ENCODE measurements around the gene DAB2.
A peak's percentile ranks its signal among the peaks of the same experiment; 100 is the strongest.

The DAB2 gene

GRCh38 chr5:39424736-39425637 lies at the start of gene DAB2:
TSS of gene DAB2 (minus strand) at chr5:39424980. CDS start at chr5:39394320, 30,660 bp downstream.
- peak within 1 kb of the TSS; percentile 96 for H3K27ac Mint-ChIP-seq
- H3K4me3 Mint-ChIP-seq: peak within 1 kb of the TSS; percentile 96
- intact Hi-C loops (cut with micrococcal nuclease): loop anchor here (1.0 to 5.0 kb wide), 5 partner anchors 26 to 122 kb away; no protein-coding TSS in a partner anchor
- H3K9me3 Mint-ChIP-seq: no peaks in the 10 kb centered on the region
- H3K36me3 Mint-ChIP-seq (ENCODE audit: low read depth): peaks cover 45% of the 10 kb centered on the region
- no peaks in the 10 kb centered on the region for H3K27me3 Mint-ChIP-seq
- H3K4me1 Mint-ChIP-seq (ENCODE audit: low read depth): peaks cover 36% of the 10 kb centered on the region

- intact Hi-C loops (cut with micrococcal nuclease): no loop called here
- Mint-ChIP-seq H3K27me3 (no peaks in the 10 kb centered on the region), H3K4me1 (ENCODE audit: low read depth) (peaks cover 60% of the 10 kb centered on the region), H3K9me3 (no peaks in the 10 kb centered on the region), H3K27ac (no peak overlapping the region), H3K4me3 (no peak overlapping the region), H3K36me3 (ENCODE audit: low read depth) (no peaks in the 10 kb centered on the region)
These were observed 48.5 kb upstream of the DAB2 start for GRCh38 chr5:39473156-39473775.

- peaks cover 64% of the 10 kb centered on the region for H3K4me1 Mint-ChIP-seq (ENCODE audit: low read depth)
- H3K9me3 Mint-ChIP-seq: no peaks in the 10 kb centered on the region
- no peak overlapping the region for H3K4me3 Mint-ChIP-seq
- H3K27ac Mint-ChIP-seq: peak overlapping the region; percentile 89
- intact Hi-C loops (cut with micrococcal nuclease): no loop called here
- H3K36me3 Mint-ChIP-seq (ENCODE audit: low read depth): no peaks in the 10 kb centered on the region
- no peaks in the 10 kb centered on the region for H3K27me3 Mint-ChIP-seq
These were observed 47.2 kb upstream of the DAB2 start for GRCh38 chr5:39471836-39472508.

- Mint-ChIP-seq H3K27ac (peak overlapping the region; percentile 89), H3K36me3 (ENCODE audit: low read depth) (no peaks in the 10 kb centered on the region), H3K27me3 (no peaks in the 10 kb centered on the region), H3K9me3 (no peaks in the 10 kb centered on the region), H3K4me1 (ENCODE audit: low read depth) (peaks cover 66% of the 10 kb centered on the region), H3K4me3 (no peak overlapping the region)
- intact Hi-C loops (cut with micrococcal nuclease): no loop called here
These were observed 46.0 kb upstream of the DAB2 start for GRCh38 chr5:39470811-39471210.

GRCh38 chr5:39469777-39470415 lies 45.1 kb upstream of the DAB2 start:
- Mint-ChIP-seq H3K36me3 (ENCODE audit: low read depth) (no peaks in the 10 kb centered on the region), H3K9me3 (no peaks in the 10 kb centered on the region), H3K27me3 (no peaks in the 10 kb centered on the region), H3K4me1 (ENCODE audit: low read depth) (peaks cover 64% of the 10 kb centered on the region), H3K4me3 (no peak overlapping the region), H3K27ac (peak overlapping the region; percentile 89)
- intact Hi-C loops (cut with micrococcal nuclease): loop anchor here (5.0 kb wide), 1 partner anchor 57 kb away; no protein-coding TSS in a partner anchor

GRCh38 chr5:39469176-39469575 lies 44.4 kb upstream of the DAB2 start:
- Mint-ChIP-seq H3K27ac (peak overlapping the region; percentile 89), H3K36me3 (ENCODE audit: low read depth) (no peaks in the 10 kb centered on the region), H3K4me3 (no peak overlapping the region), H3K9me3 (no peaks in the 10 kb centered on the region), H3K4me1 (ENCODE audit: low read depth) (peaks cover 67% of the 10 kb centered on the region), H3K27me3 (no peaks in the 10 kb centered on the region)
- intact Hi-C loops (cut with micrococcal nuclease): loop anchor here (5.0 kb wide), 1 partner anchor 58 kb away; no protein-coding TSS in a partner anchor

GRCh38 chr5:39466846-39467245 lies 42.1 kb upstream of the DAB2 start:
- Mint-ChIP-seq H3K4me1 (ENCODE audit: low read depth) (peaks cover 77% of the 10 kb centered on the region), H3K27ac (peak overlapping the region; percentile 89), H3K4me3 (no peak overlapping the region), H3K9me3 (no peaks in the 10 kb centered on the region), H3K36me3 (ENCODE audit: low read depth) (no peaks in the 10 kb centered on the region), H3K27me3 (no peaks in the 10 kb centered on the region)
- intact Hi-C loops (cut with micrococcal nuclease): loop anchor here (5.0 kb wide), 1 partner anchor 60 kb away; no protein-coding TSS in a partner anchor

GRCh38 chr5:39465843-39466242 lies 41.1 kb upstream of the DAB2 start:
- no peak overlapping the region for H3K4me3 Mint-ChIP-seq
- peaks cover 76% of the 10 kb centered on the region for H3K4me1 Mint-ChIP-seq (ENCODE audit: low read depth)
- H3K9me3 Mint-ChIP-seq: no peaks in the 10 kb centered on the region
- H3K36me3 Mint-ChIP-seq (ENCODE audit: low read depth): no peaks in the 10 kb centered on the region
- peak overlapping the region; percentile 89 for H3K27ac Mint-ChIP-seq
- no peaks in the 10 kb centered on the region for H3K27me3 Mint-ChIP-seq
- intact Hi-C loops (cut with micrococcal nuclease): loop anchor here (5.0 kb wide), 1 partner anchor 61 kb away; no protein-coding TSS in a partner anchor

GRCh38 chr5:39465097-39465496 lies 40.3 kb upstream of the DAB2 start:
- H3K27me3 Mint-ChIP-seq: no peaks in the 10 kb centered on the region
- H3K9me3 Mint-ChIP-seq: no peaks in the 10 kb centered on the region
- no peak overlapping the region for H3K27ac Mint-ChIP-seq
- H3K4me1 Mint-ChIP-seq (ENCODE audit: low read depth): peaks cover 72% of the 10 kb centered on the region
- intact Hi-C loops (cut with micrococcal nuclease): loop anchor here (5.0 kb wide), 1 partner anchor 62 kb away; no protein-coding TSS in a partner anchor
- no peak overlapping the region for H3K4me3 Mint-ChIP-seq
- H3K36me3 Mint-ChIP-seq (ENCODE audit: low read depth): no peaks in the 10 kb centered on the region

GRCh38 chr5:39464088-39464487 lies 39.3 kb upstream of the DAB2 start:
- intact Hi-C loops (cut with micrococcal nuclease): loop anchor here (5.0 kb wide), 1 partner anchor 37 kb away; no protein-coding TSS in a partner anchor
- Mint-ChIP-seq H3K4me1 (ENCODE audit: low read depth) (peaks cover 72% of the 10 kb centered on the region), H3K4me3 (no peak overlapping the region), H3K27ac (peak overlapping the region; percentile 1), H3K27me3 (no peaks in the 10 kb centered on the region), H3K36me3 (ENCODE audit: low read depth) (no peaks in the 10 kb centered on the region), H3K9me3 (no peaks in the 10 kb centered on the region)

GRCh38 chr5:39462211-39462610 lies 37.4 kb upstream of the DAB2 start:
- H3K4me1 Mint-ChIP-seq (ENCODE audit: low read depth): peaks cover 78% of the 10 kb centered on the region
- no peak overlapping the region for H3K4me3 Mint-ChIP-seq
- peak overlapping the region; percentile 89 for H3K27ac Mint-ChIP-seq
- H3K36me3 Mint-ChIP-seq (ENCODE audit: low read depth): no peaks in the 10 kb centered on the region
- peaks cover 1% of the 10 kb centered on the region for H3K27me3 Mint-ChIP-seq
- intact Hi-C loops (cut with micrococcal nuclease): loop anchor here (5.0 kb wide), 1 partner anchor 35 kb away; no protein-coding TSS in a partner anchor
- peaks cover 11% of the 10 kb centered on the region for H3K9me3 Mint-ChIP-seq

GRCh38 chr5:39461007-39461682 lies 36.4 kb upstream of the DAB2 start:
- H3K27ac Mint-ChIP-seq: peak overlapping the region; percentile 89
- peaks cover 11% of the 10 kb centered on the region for H3K9me3 Mint-ChIP-seq
- H3K4me3 Mint-ChIP-seq: no peak overlapping the region
- peaks cover 76% of the 10 kb centered on the region for H3K4me1 Mint-ChIP-seq (ENCODE audit: low read depth)
- no peaks in the 10 kb centered on the region for H3K36me3 Mint-ChIP-seq (ENCODE audit: low read depth)
- H3K27me3 Mint-ChIP-seq: peaks cover 1% of the 10 kb centered on the region
- intact Hi-C loops (cut with micrococcal nuclease): loop anchor here (5.0 kb wide), 1 partner anchor 34 kb away; no protein-coding TSS in a partner anchor

GRCh38 chr5:39459907-39460306 lies 35.1 kb upstream of the DAB2 start:
- Mint-ChIP-seq H3K27me3 (peaks cover 1% of the 10 kb centered on the region), H3K9me3 (peaks cover 11% of the 10 kb centered on the region), H3K36me3 (ENCODE audit: low read depth) (no peaks in the 10 kb centered on the region), H3K4me3 (no peak overlapping the region), H3K4me1 (ENCODE audit: low read depth) (peaks cover 76% of the 10 kb centered on the region), H3K27ac (peak overlapping the region; percentile 89)
- intact Hi-C loops (cut with micrococcal nuclease): loop anchor here (5.0 kb wide), 1 partner anchor 33 kb away; no protein-coding TSS in a partner anchor

Measured in dendritic cell treated with granulocyte-macrophage colony-stimulating factor and Interleukin-4, amounts not matched to agents 40 ng/mL and 50 ng/mL, for 4 days (primary cell).